Uterus (tissue), 4 donors: ENCODE results near the gene RABGAP1L. TPM values are rescaled to one million over a fixed set of nuclear protein-coding genes. Genes with fewer than 3 reads are reported as not detected.
"Not testable (repeated sequence)": the region's sequence is repeated elsewhere in the genome, so short reads cannot be mapped to it uniquely, and the experiment has no call there.

ENCODE experiments used
- DNase-seq, 2 donors: peaks; one replicate each; pipeline ENCODE4 v3.0.0-alpha.2; 2019 to 2020
- H3K27ac ChIP-seq, 2 donors: fragments of 200-600 bp; sonication (generic); 1 replicate in 1 of 2; 2 replicates in 1 of 2; pipeline ENCODE4 v1.5.1; 2016 to 2018
- H3K27me3 ChIP-seq, 2 donors: fragments of 200-600 bp; sonication (generic); one replicate each; pipeline ENCODE4 v1.5.1; 2018 to 2019; ENCODE audit warnings: control low read depth in 1 of 2
- H3K36me3 ChIP-seq, 2 donors: fragments of 200-600 bp; sonication (generic); one replicate each; pipeline ENCODE4 v1.5.1; 2019; ENCODE audit warnings: control low read depth in 1 of 2
- H3K4me1 ChIP-seq, 2 donors: fragments of 200-600 bp; sonication (generic); one replicate each; pipeline ENCODE4 v1.5.1; 2018 to 2019; ENCODE audit warnings: control low read depth in 1 of 2
- H3K4me3 ChIP-seq, 2 donors: fragments of 200-600 bp; sonication (generic); 1 replicate in 1 of 2; 2 replicates in 1 of 2; pipeline ENCODE4 v1.5.1; 2018 to 2019; ENCODE audit warnings: mild to moderate bottlenecking in 1 of 2
- H3K9me3 ChIP-seq, 2 donors: fragments of 200-600 bp; sonication (generic); one replicate each; pipeline ENCODE4 v1.5.1; 2019; ENCODE audit warnings: control low read depth in 1 of 2
- CTCF ChIP-seq, 4 experiments: fragments of 200-600 bp in 2 of 4; fragments of 450-650 bp in 2 of 4; sonication (generic) in 2 of 4; IDR thresholded peaks; one replicate each; pipeline ENCODE4 v1.5.1; 2016 to 2019; ENCODE audit warnings: antibody characterized with exemption in 4 of 4, mild to moderate bottlenecking in 2 of 4, moderate library complexity in 1 of 4
- POLR2A ChIP-seq, 2 donors: fragments of 450-650 bp; IDR thresholded peaks; one replicate each; pipeline ENCODE4 v1.6.1; 2016; ENCODE audit warnings: antibody characterized with exemption in 2 of 2, mild to moderate bottlenecking in 1 of 2, moderate library complexity in 1 of 2
- intact Hi-C: fragments of 100-400 bp; cut with DNase I; formaldehyde crosslinking; loops from one replicate; pipeline ENCODE4 v1.15.1; 2023; ENCODE audit warnings: low total_unique reads
- total RNA-seq, 4 donors: library from RNA; depleted of rRNA in 3 of 4; stranded (reverse); fragments of >200 nt in 3 of 4; gene quantifications; one replicate each; pipeline versions ENCODE4 v1.1.0 to v1.2.4, GENCODE V29; 2014 to 2023
- donor health status: DM: yes; HTN: yes; CAD: no.

The RABGAP1L gene
- total RNA-seq, 4 donors from 2014 or later: 19.1 to 93.7 (median 35.1) TPM

GRCh38 chr1:174606471-174606870, 447.2 kb downstream of the RABGAP1L start:
- DNase-seq: no peak
- no peaks in the 10 kb centered on the region for H3K4me1 ChIP-seq
- H3K9me3 ChIP-seq: no peaks in the 10 kb centered on the region
- H3K27me3 ChIP-seq: no peaks in the 10 kb centered on the region
- H3K4me3 ChIP-seq: no peak overlapping the region
- H3K27ac ChIP-seq: no peak overlapping the region
- no peak for TF ChIP-seq CTCF (IDR thresholded peaks at IDR 0.05)
- TF ChIP-seq POLR2A (IDR thresholded peaks at IDR 0.05): no peak
- H3K36me3 ChIP-seq: no peaks in the 10 kb centered on the region
- intact Hi-C loops: no loop called here

DNA sequence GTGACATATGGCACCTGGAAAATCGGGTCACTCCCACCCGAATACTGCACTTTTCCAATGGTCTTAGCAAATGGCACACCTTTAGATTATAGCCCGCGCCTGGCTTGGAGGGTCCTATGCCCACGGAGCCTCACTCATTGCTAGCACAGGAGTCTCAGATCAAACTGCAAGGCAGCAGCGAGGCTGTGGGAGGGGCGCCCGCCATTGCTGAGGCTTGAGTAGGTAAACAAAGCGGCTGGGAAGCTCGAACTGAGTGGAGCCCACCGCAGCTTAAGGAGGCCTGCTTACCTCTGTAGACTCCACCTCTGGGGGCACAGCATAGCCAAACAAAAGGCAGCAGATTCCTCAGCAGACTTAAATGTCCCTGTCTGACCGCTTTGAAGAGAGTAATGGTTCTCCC, 458.6 kb downstream of the RABGAP1L start:
- intact Hi-C loops, H3K4me3 ChIP-seq, H3K36me3 ChIP-seq, H3K27me3 ChIP-seq, H3K27ac ChIP-seq, H3K9me3 ChIP-seq, DNase-seq, H3K4me1 ChIP-seq: not testable (repeated sequence)

DNA sequence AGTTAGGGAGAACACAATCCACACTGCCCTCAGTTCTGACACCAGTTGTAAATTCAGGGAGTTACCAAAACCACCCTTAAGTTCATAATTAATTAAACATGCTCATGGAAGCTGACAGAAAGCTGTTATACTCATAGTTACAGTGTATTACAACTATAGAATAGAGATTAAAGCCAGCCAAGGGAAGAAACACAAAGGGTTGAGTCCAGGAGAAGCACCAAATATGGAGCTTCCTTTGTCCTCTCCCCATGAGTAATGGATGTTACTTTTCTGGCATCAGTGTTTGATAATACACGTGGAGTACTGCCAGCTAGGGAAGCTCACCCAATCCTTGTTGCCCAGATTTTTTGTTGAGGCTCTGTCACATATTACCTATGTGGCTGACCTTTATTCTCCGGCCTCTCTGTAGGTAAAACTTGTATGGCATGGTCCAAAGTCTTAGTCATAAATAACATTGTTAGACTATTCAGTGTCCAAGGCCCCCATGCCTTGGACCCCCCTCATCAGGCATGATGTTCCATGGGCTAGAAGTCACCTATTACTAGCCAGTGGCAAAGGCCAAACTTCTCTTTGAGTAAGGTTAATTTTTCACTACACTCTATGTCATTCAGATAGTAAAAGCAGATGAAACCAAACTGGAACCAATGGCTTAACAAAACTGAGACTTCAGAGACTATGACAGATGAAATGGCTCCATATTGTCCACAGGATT, 464.2 kb downstream of the RABGAP1L start:
- no peaks in the 10 kb centered on the region for H3K4me1 ChIP-seq
- H3K9me3 ChIP-seq: no peaks in the 10 kb centered on the region
- DNase-seq: no peak
- no peak overlapping the region for H3K27ac ChIP-seq
- TF ChIP-seq CTCF (IDR thresholded peaks at IDR 0.05): no peak
- TF ChIP-seq POLR2A (IDR thresholded peaks at IDR 0.05): no peak
- no peak overlapping the region for H3K4me3 ChIP-seq
- no peaks in the 10 kb centered on the region for H3K36me3 ChIP-seq
- intact Hi-C loops: no loop called here
- H3K27me3 ChIP-seq: no peaks in the 10 kb centered on the region

GRCh38 chr1:174626031-174627025, 467.0 kb downstream of the RABGAP1L start:
- TF ChIP-seq POLR2A (IDR thresholded peaks at IDR 0.05): no peak
- no peak for TF ChIP-seq CTCF (IDR thresholded peaks at IDR 0.05)
- Histone ChIP-seq H3K27me3 (no peaks in the 10 kb centered on the region), H3K27ac (no peak overlapping the region), H3K36me3 (no peaks in the 10 kb centered on the region), H3K9me3 (no peaks in the 10 kb centered on the region), H3K4me1 (no peaks in the 10 kb centered on the region), H3K4me3 (no peak overlapping the region)
- intact Hi-C loops: no loop called here
- DNase-seq: no peak

GRCh38 chr1:174637487-174637886, 478.2 kb downstream of the RABGAP1L start:
- TF ChIP-seq POLR2A (IDR thresholded peaks at IDR 0.05) (no peak), CTCF (IDR thresholded peaks at IDR 0.05) (no peak)
- no peaks in the 10 kb centered on the region for H3K9me3 ChIP-seq
- intact Hi-C loops: no loop called here
- no peak for DNase-seq
- H3K4me3 ChIP-seq: no peak overlapping the region
- no peaks in the 10 kb centered on the region for H3K4me1 ChIP-seq
- H3K27ac ChIP-seq: no peak overlapping the region
- H3K27me3 ChIP-seq: no peaks in the 10 kb centered on the region
- no peaks in the 10 kb centered on the region for H3K36me3 ChIP-seq
